ENCODE data around the gene TTC28. TPM values are rescaled to one million over a fixed set of nuclear protein-coding genes. Genes with fewer than 3 reads are reported as not detected.

Gene TTC28
- total and polyA plus RNA-seq, 8 donors, result 31.1 to 44.2 (median 41.4) TPM

- Histone ChIP-seq H3K4me3 (no peak overlapping the region), H3K9me3 (no peaks in the 10 kb centered on the region), H3K36me3 (no peaks in the 10 kb centered on the region), H3K27ac (no peak overlapping the region), H3K4me1 (no peaks in the 10 kb centered on the region), H3K27me3 (no peaks in the 10 kb centered on the region)
- no peak for ATAC-seq
- intact Hi-C loops (cut with DNase I), result no loop called here
- DNase-seq, result no peak
- TF ChIP-seq CTCF (IDR thresholded peaks at IDR 0.05), result no peak
These were observed 742.2 kb downstream of the TTC28 start for GRCh38 chr22:27937453-27937852.

GRCh38 chr22:27935897-27936296 lies 743.7 kb downstream of the TTC28 start:
- no peak for DNase-seq
- H3K4me1 ChIP-seq, result no peaks in the 10 kb centered on the region
- H3K27ac ChIP-seq, result no peak overlapping the region
- no peak for TF ChIP-seq CTCF (IDR thresholded peaks at IDR 0.05)
- intact Hi-C loops (cut with DNase I), result no loop called here
- no peaks in the 10 kb centered on the region for H3K27me3 ChIP-seq
- H3K36me3 ChIP-seq, result no peaks in the 10 kb centered on the region
- ATAC-seq, result no peak
- no peaks in the 10 kb centered on the region for H3K9me3 ChIP-seq
- no peak overlapping the region for H3K4me3 ChIP-seq

GRCh38 chr22:27934069-27934468 lies 745.6 kb downstream of the TTC28 start:
- no peak for TF ChIP-seq CTCF (IDR thresholded peaks at IDR 0.05)
- no peaks in the 10 kb centered on the region for H3K4me1 ChIP-seq
- no peaks in the 10 kb centered on the region for H3K27me3 ChIP-seq
- no peaks in the 10 kb centered on the region for H3K36me3 ChIP-seq
- intact Hi-C loops (cut with DNase I), result no loop called here
- no peak overlapping the region for H3K27ac ChIP-seq
- no peak overlapping the region for H3K4me3 ChIP-seq
- ATAC-seq (no peak), DNase-seq (no peak)
- H3K9me3 ChIP-seq, result no peaks in the 10 kb centered on the region

GRCh38 chr22:27933186-27933983 lies 746.3 kb downstream of the TTC28 start:
- H3K36me3 ChIP-seq, result no peaks in the 10 kb centered on the region
- no peak for TF ChIP-seq CTCF (IDR thresholded peaks at IDR 0.05)
- H3K27ac ChIP-seq, result no peak overlapping the region
- no peak for DNase-seq
- intact Hi-C loops (cut with DNase I), result no loop called here
- H3K4me1 ChIP-seq, result no peaks in the 10 kb centered on the region
- no peaks in the 10 kb centered on the region for H3K9me3 ChIP-seq
- H3K27me3 ChIP-seq, result no peaks in the 10 kb centered on the region
- no peak overlapping the region for H3K4me3 ChIP-seq
- no peak for ATAC-seq

GRCh38 chr22:27930331-27931060 lies 749.1 kb downstream of the TTC28 start:
- intact Hi-C loops (cut with DNase I), result no loop called here
- Histone ChIP-seq H3K9me3 (no peaks in the 10 kb centered on the region), H3K36me3 (no peaks in the 10 kb centered on the region), H3K27ac (no peak overlapping the region), H3K4me3 (no peak overlapping the region), H3K27me3 (no peaks in the 10 kb centered on the region), H3K4me1 (no peaks in the 10 kb centered on the region)
- no peak for DNase-seq
- ATAC-seq, result no peak
- no peak for TF ChIP-seq CTCF (IDR thresholded peaks at IDR 0.05)

Data from left lung (tissue), 10 donors.